ENCODE results near the gene UBE2S.

DNA sequence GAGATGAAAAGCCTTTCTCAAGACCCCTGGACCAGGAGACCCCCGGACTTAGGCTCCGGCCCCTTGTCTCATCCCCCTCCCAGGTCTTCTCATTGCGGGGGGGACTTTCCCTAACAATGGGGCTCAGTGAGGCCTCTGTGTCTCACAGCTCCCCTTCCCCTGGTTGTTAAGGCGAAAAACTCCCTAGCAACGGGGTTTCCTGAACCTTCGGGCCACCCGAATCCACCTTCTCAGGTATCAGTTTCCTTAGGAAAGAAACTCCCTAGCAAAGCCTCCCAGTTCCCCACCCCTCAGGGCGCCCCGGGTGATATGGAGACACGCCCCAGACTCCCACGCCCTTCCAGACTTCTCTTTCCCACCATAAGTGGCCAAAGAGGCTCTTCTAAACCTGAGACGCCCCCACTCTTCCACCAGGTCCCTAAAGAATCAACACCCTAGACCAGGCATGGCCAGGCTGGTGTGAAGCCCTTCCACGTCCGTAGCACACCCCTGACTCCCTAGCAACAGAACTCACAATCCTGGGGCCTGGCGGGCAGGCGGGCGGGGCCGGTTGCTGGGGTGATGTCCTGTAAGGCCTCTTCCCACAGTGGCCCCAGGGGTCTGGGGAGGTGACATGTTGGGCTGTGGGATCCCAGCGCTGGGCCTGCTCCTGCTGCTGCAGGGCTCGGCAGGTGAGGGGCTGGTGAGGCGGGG, 31.2 kb downstream of the UBE2S start, which contains the start of gene TMEM190:
- no peak for TF ChIP-seq ZNF274 (IDR thresholded peaks at IDR 0.05; ENCODE audit: borderline replicate concordance, extremely low read depth, low read length)
- no peak for TF ChIP-seq TAF7 (optimal IDR thresholded peaks at IDR 0.05; ENCODE audit: borderline replicate concordance, low read depth, low read length)
- TF ChIP-seq, protein P1, sequence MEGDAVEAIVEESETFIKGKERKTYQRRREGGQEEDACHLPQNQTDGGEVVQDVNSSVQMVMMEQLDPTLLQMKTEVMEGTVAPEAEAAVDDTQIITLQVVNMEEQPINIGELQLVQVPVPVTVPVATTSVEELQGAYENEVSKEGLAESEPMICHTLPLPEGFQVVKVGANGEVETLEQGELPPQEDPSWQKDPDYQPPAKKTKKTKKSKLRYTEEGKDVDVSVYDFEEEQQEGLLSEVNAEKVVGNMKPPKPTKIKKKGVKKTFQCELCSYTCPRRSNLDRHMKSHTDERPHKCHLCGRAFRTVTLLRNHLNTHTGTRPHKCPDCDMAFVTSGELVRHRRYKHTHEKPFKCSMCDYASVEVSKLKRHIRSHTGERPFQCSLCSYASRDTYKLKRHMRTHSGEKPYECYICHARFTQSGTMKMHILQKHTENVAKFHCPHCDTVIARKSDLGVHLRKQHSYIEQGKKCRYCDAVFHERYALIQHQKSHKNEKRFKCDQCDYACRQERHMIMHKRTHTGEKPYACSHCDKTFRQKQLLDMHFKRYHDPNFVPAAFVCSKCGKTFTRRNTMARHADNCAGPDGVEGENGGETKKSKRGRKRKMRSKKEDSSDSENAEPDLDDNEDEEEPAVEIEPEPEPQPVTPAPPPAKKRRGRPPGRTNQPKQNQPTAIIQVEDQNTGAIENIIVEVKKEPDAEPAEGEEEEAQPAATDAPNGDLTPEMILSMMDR (IDR thresholded peaks at IDR 0.05; ENCODE audit: control extremely low read depth in 1 of 3, insufficient read depth in 1 of 3, low read depth in 1 of 3, low read length in 3 of 3) = no peak
- TF ChIP-seq, protein P2, sequence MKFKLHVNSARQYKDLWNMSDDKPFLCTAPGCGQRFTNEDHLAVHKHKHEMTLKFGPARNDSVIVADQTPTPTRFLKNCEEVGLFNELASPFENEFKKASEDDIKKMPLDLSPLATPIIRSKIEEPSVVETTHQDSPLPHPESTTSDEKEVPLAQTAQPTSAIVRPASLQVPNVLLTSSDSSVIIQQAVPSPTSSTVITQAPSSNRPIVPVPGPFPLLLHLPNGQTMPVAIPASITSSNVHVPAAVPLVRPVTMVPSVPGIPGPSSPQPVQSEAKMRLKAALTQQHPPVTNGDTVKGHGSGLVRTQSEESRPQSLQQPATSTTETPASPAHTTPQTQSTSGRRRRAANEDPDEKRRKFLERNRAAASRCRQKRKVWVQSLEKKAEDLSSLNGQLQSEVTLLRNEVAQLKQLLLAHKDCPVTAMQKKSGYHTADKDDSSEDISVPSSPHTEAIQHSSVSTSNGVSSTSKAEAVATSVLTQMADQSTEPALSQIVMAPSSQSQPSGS (IDR thresholded peaks at IDR 0.05; ENCODE audit: low read length) = no peak
- TF ChIP-seq TAF1 (IDR thresholded peaks at IDR 0.05; ENCODE audit: low read depth, low read length) = no peak
- TF ChIP-seq POLR2A (IDR thresholded peaks at IDR 0.05; ENCODE audit: control extremely low read depth in 1 of 2, low read depth in 2 of 2, low read length in 2 of 2) = no peak
- no peak for TF ChIP-seq POLR2AphosphoS5 (IDR thresholded peaks at IDR 0.05; ENCODE audit: low read depth, low read length)
- TF ChIP-seq RAD21 (IDR thresholded peaks at IDR 0.05 in 1 of 2, conservative IDR thresholded peaks at IDR 0.05 in 1 of 2; ENCODE audit: low read depth in 2 of 2, low read length in 2 of 2) = no peak
- TF ChIP-seq BACH1 (IDR thresholded peaks at IDR 0.05; ENCODE audit: low read length) = no peak
- TF ChIP-seq MAFK (IDR thresholded peaks at IDR 0.05; ENCODE audit: low read depth, low read length) = no peak
- TF ChIP-seq, protein P3, sequence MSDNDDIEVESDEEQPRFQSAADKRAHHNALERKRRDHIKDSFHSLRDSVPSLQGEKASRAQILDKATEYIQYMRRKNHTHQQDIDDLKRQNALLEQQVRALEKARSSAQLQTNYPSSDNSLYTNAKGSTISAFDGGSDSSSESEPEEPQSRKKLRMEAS (IDR thresholded peaks at IDR 0.05) = no peak
- TF ChIP-seq TBP (IDR thresholded peaks at IDR 0.05; ENCODE audit: low read depth, low read length) = no peak
- TF ChIP-seq CBX5 (IDR thresholded peaks at IDR 0.05; ENCODE audit: low read depth, low read length) = no peak
- TF ChIP-seq EZH2 (IDR thresholded peaks at IDR 0.05; ENCODE audit: low read depth, low read length, severe bottlenecking) = peak; percentile 8

Measured in H1 (cell line).